Large intestine (tissue), 3 donors: ENCODE data around the gene ZNF230. TPM values are rescaled to one million over a fixed set of nuclear protein-coding genes. Genes with fewer than 3 reads are reported as not detected.

Experiments used
- DNase-seq, 2 donors: peaks; one replicate each; pipeline versions ENCODE4 v3.0.0 to v3.0.0-alpha.2; 2013
- H3K27ac ChIP-seq: one replicate; pipeline ENCODE4 v1.5.1; 2013; ENCODE audit warnings: low read length
- H3K27me3 ChIP-seq: 2 replicates; pipeline ENCODE4 v1.6.1; 2013; ENCODE audit warnings: low read length; ENCODE audit not compliant: control insufficient read depth, insufficient read depth
- H3K36me3 ChIP-seq: 2 replicates; pipeline ENCODE4 v1.6.1; 2013; ENCODE audit warnings: low read length; ENCODE audit not compliant: control insufficient read depth, insufficient read depth
- H3K4me1 ChIP-seq: one replicate; pipeline ENCODE4 v1.6.1; 2013; ENCODE audit warnings: low read length; ENCODE audit not compliant: control insufficient read depth, insufficient read depth
- H3K4me3 ChIP-seq: one replicate; pipeline ENCODE4 v1.5.1; 2013; ENCODE audit warnings: low read length
- H3K9me3 ChIP-seq: one replicate; pipeline ENCODE4 v1.6.1; 2013; ENCODE audit warnings: mild to moderate bottlenecking, low read depth, low read length, moderate library complexity; ENCODE audit not compliant: control insufficient read depth
- WGBS: methylation state at CpG from one replicate; pipeline ENCODE4 v1.1.5; 2013; ENCODE audit warnings: low lambda C conversion rate; ENCODE audit not compliant: insufficient coverage; 5-methylcytosine and 5-hydroxymethylcytosine counted together
- polyA plus RNA-seq: library from polyadenylated mRNA; unstranded; fragments of 120-200 nt; gene quantifications from one replicate; pipeline ENCODE4 v1.2.1, GENCODE V29; 2013

The ZNF230 gene
- polyA plus RNA-seq, 1 donor: 5.7 TPM

DNA sequence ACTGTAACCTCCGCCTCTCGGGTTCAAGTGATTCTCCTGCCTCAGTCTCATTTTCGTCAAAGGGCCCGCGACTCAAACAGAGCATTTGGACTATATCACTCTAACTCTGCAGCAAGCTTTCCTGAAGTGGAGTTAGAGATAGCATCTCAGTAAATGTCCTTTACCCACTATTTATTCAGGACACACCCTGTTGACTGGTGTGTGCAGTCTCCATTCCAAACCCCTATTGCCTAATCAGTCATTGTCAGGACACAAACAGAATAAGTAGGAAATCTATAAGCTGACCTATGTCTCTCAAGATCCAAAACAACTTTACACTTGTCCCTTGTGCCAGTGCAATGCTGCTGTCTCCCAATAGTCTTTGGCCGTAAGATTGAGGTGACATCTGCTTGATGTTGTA is 23.9 kb downstream of the ZNF230 start:
- Histone ChIP-seq H3K4me1 (no peaks in the 10 kb centered on the region), H3K9me3 (peaks cover 9% of the 10 kb centered on the region), H3K4me3 (no peak overlapping the region), H3K36me3 (peaks cover 37% of the 10 kb centered on the region), H3K27me3 (no peaks in the 10 kb centered on the region), H3K27ac (no peak overlapping the region)
- no CpG with 5 or more reads among the region's 6 CpGs for WGBS
- no peak for DNase-seq

DNA sequence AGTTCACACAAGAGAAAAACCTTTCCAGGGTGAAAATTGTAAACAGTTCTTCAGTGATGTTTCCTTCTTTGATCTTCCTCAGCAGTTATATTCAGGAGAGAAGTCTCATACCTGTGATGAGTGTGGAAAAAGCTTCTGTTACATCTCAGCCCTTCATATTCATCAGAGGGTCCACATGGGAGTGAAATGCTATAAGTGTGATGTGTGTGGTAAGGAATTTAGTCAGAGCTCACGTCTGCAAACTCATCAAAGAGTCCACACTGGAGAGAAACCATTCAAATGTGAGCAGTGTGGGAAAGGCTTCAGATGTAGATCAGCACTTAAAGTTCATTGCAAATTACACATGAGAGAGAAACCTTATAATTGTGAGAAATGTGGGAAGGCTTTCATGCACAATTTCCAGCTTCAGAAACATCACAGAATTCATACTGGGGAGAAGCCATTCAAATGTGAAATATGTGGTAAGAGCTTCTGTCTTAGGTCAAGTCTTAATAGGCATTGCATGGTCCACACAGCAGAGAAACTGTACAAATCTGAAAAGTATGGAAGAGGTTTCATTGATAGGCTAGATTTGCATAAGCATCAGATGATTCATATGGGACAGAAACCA is 29.3 kb downstream of the ZNF230 start:
- no peaks in the 10 kb centered on the region for H3K27me3 ChIP-seq
- peaks cover 42% of the 10 kb centered on the region for H3K36me3 ChIP-seq
- no peak overlapping the region for H3K27ac ChIP-seq
- no peak for DNase-seq
- H3K9me3 ChIP-seq: peaks cover 24% of the 10 kb centered on the region
- no CpG with 5 or more reads among the region's 1 CpG for WGBS
- no peaks in the 10 kb centered on the region for H3K4me1 ChIP-seq
- H3K4me3 ChIP-seq: no peak overlapping the region

DNA sequence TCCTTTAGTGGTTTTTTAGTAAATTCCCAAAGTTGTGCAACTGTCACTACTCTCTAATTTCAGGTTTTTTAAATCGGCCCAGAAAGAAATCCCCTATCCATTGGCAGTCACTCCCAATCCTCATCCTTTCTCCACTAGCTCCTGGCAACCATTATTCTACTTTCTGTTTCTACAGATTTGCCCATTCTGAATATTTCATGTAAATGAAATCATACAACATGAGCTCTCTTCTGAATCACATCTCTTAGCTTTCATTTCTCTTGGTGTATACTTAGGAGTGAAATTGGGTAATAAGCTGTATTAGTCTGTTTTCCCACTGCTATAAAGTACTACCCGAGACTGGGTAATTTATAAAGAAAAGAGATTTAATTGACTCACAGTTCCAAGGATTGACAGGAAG is 39.4 kb downstream of the ZNF230 start:
- 90% methylated on average over 2 of the region's 2 CpGs for WGBS
- H3K27ac ChIP-seq: no peak overlapping the region
- no peaks in the 10 kb centered on the region for H3K27me3 ChIP-seq
- H3K4me3 ChIP-seq: no peak overlapping the region
- no peak for DNase-seq
- peaks cover 3% of the 10 kb centered on the region for H3K9me3 ChIP-seq
- no peaks in the 10 kb centered on the region for H3K4me1 ChIP-seq
- H3K36me3 ChIP-seq: no peaks in the 10 kb centered on the region

DNA sequence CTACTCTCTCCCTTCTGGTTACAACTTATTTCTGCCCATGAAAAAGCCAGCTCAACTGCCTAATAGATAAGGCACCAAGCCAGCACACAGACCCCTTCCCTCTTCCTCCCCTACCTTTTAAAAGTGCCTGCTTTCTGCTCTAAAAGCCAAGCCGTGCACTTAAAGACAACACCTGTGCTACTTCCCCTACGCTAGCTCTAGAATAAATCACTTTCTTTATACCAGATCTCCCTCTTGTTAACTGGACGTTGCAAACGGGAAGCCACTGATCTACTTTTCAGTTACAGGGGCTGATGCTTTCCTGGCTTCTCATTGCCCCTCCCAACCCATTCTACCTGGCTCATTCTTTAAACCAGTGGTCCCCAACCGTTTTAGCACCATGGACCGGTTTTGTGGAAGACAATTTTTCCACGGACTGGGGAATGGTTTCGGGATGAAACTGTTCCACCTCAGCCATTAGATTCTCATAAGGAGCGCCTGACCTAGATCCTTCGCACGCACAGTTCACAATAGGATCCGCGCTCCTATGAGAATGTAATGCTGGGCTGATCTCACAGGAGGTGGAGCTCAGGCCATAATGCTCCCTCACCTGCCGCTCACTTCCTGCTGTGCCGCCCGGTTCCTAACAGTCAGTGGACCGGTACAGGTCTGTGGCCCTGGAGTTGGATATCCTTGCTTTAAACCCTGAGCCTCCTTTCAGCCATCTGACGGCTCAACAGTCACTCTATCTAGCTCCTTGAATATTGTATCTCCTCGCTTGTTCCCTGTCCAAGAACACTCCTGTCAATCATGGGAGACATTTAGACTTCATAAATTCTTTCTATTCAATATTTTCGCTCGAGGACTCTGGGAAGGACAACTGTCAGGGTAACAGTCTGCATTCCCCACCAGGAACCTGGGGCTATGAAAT is 48.2 kb downstream of the ZNF230 start:
- H3K4me3 ChIP-seq: peak overlapping the region; percentile 61
- DNase-seq: peak; percentile 68 to 84
- H3K36me3 ChIP-seq: peaks cover 10% of the 10 kb centered on the region
- peaks cover 8% of the 10 kb centered on the region for H3K4me1 ChIP-seq
- no peaks in the 10 kb centered on the region for H3K9me3 ChIP-seq
- peak overlapping the region; percentile 86 for H3K27ac ChIP-seq
- no peaks in the 10 kb centered on the region for H3K27me3 ChIP-seq
- 16% methylated on average over 4 of the region's 21 CpGs for WGBS

DNA sequence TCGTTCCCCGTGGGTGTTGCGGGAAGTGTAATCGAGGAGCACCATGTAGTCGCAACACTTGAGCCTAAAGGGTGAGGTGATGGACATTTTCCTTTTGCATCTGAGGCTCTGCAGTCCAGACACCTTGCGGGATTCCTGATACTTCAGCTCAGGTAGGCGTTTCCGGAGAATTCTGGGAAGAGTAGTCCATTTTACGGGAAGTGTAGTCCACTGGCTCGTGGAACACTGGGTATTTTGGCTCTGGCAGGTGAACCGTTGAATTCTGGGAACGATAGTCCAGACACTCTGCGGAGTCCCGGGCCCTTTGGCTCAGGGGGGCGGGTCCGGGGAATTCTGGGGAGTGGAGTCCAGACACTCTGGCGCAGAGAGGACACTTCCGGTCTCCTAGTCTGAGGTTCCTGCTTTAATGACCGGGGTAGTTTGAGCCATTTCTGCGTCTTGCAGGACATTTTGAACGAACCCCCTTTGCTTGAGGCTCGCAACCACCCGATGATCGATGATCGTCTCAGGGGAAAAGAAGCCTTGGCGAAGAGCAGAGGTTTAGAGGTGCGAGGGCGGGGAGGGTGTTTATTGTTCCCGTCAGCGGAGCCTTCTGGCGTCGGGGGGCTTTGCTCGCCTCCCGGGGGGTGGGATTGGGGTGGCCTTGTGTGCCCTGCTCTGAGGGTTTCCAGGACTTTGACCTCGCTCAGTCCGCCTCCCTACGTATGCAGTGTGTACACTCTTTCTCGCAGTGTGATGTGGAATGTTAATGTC is 49.1 kb downstream of the ZNF230 start, which contains the start of gene ZNF223:
Gene ZNF223 (plus strand): TSS at position 387 of the 753 bp plus-strand sequence. CDS start 3,141 bp downstream, outside the sequence.
- WGBS: no CpG with 5 or more reads among the region's 38 CpGs
- H3K4me1 ChIP-seq: peaks cover 8% of the 10 kb centered on the region

DNA sequence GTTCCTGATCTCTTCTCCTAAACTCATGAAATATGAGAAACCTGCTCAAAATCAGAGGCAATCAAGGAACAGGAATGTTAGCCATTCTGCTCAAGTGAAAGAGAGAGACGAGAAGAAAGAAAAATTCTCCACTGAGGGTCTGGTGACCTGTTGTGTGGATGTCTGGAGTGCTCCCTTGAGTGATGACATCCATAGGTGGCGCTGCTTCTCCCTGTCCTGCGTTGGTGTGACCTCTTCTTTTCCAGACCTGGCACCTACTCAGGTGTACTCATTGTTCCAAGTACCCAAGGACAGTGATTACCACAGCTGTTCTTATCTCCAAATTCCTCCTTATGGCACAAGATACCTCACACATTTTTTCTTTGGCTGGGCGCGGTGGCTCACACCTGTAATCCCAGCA is 53.1 kb downstream of the ZNF230 start:
- H3K27ac ChIP-seq: no peak overlapping the region
- no CpG with 5 or more reads among the region's 5 CpGs for WGBS
- H3K27me3 ChIP-seq: no peaks in the 10 kb centered on the region
- H3K9me3 ChIP-seq: no peaks in the 10 kb centered on the region
- no peak overlapping the region for H3K4me3 ChIP-seq
- H3K4me1 ChIP-seq: peaks cover 4% of the 10 kb centered on the region
- no peak for DNase-seq
- peaks cover 45% of the 10 kb centered on the region for H3K36me3 ChIP-seq

More for the DNA sequence above, 49.1 kb downstream of the ZNF230 start, which contains the start of gene ZNF223:
- no peaks in the 10 kb centered on the region for H3K9me3 ChIP-seq
- H3K36me3 ChIP-seq: peaks cover 11% of the 10 kb centered on the region
- no peaks in the 10 kb centered on the region for H3K27me3 ChIP-seq
- peak within 1 kb of the TSS; percentile 86 for H3K27ac ChIP-seq
- DNase-seq: peak; percentile 96 to 98
- H3K4me3 ChIP-seq: peak within 1 kb of the TSS; percentile 61

DNA sequence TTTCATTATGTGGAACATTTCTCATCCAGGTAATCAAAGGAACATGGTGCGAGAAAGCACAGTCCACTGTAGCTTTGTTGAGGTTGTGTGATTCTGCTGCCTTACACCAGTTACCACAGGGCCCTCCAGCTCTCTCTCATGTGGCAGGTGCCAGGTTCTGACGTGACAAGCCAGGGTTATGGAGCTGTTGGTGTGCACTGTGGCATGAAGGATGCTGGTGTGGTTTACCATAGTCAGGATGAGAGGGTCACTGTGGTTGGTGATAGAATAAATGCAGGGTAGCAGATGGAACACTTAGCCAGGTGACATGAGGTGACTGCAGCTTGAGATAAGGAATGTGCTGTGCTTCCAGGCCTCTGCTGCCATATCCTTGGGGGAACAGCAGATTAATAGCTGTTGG is 56.5 kb downstream of the ZNF230 start:
- WGBS: no CpG with 5 or more reads among the region's 2 CpGs
- DNase-seq: no peak
- no peaks in the 10 kb centered on the region for H3K4me1 ChIP-seq
- H3K27ac ChIP-seq: no peak overlapping the region
- no peaks in the 10 kb centered on the region for H3K27me3 ChIP-seq
- peaks cover 73% of the 10 kb centered on the region for H3K36me3 ChIP-seq
- H3K9me3 ChIP-seq: peaks cover 4% of the 10 kb centered on the region
- H3K4me3 ChIP-seq: no peak overlapping the region

DNA sequence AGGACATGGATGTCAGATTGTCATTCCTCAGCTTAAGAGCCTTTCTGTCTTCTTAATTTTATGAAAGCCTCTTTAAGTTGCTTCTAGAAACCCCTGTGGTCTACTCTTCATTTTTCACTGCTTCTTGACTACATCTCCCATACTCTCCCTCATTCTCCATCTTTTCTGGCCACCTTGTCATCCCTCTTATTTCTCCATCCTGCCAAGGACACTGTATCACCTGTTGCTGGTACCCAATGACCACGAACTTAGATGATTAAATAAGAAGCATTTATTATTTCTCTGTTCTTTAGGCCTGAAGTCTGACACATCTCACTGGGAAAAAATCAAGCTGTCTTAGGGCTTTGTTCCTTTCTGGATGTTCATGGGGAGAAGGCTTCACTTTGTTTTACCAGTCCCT is 58.3 kb downstream of the ZNF230 start:
- DNase-seq: no peak
- Histone ChIP-seq H3K36me3 (peaks cover 74% of the 10 kb centered on the region), H3K4me3 (no peak overlapping the region), H3K4me1 (no peaks in the 10 kb centered on the region), H3K9me3 (peaks cover 10% of the 10 kb centered on the region), H3K27ac (no peak overlapping the region), H3K27me3 (no peaks in the 10 kb centered on the region)
- no CpG with 5 or more reads among the region's 1 CpG for WGBS
